H1 (cell line): ENCODE measurements around the gene PGAM1. TPM values are rescaled to one million over a fixed set of nuclear protein-coding genes. Genes with fewer than 3 reads are reported as not detected.

Experiments used
- CTCF ChIA-PET: fragments of 300-600 bp; sonication (Branson Sonifier 250); formaldehyde crosslinking; loops from one replicate; lab custom pipeline; 2021; ENCODE audit not compliant: partially characterized antibody; lab: Charles Lee
- POLR2A ChIA-PET: fragments of 300-600 bp; sonication (Branson Sonifier 250); formaldehyde crosslinking; loops from one replicate; lab custom pipeline; 2021; ENCODE audit warnings: inconsistent platforms; ENCODE audit not compliant: partially characterized antibody; lab: Charles Lee
- DNase-seq, 2 experiments: peaks; one replicate each; pipeline versions ENCODE4 v3.0.0 to v3.0.0-alpha.2; 2010 to 2022; ENCODE audit warnings: low spot score in 2 of 2, low read depth in 1 of 2, mixed read lengths in 1 of 2
- FAIRE-seq: peaks from 2 replicates; lab custom pipeline; 2011; peaks lifted over from hg19 to GRCh38; lab: Jason Lieb, UNC
- H2AFZ ChIP-seq: 2 replicates; pipeline ENCODE4 v1.8.1; 2012; ENCODE audit warnings: low read length, inconsistent platforms
- H2AK5ac ChIP-seq: 2 replicates; pipeline ENCODE4 v1.6.1; 2013; ENCODE audit warnings: low read depth, low read length
- H2BK120ac ChIP-seq: replicated peaks from 2 replicates; pipeline ENCODE3; 2013; ENCODE audit warnings: low read depth, low read length, inconsistent platforms
- H2BK12ac ChIP-seq: 2 replicates; pipeline ENCODE4 v1.6.1; 2013; ENCODE audit warnings: low read depth, low read length
- H2BK15ac ChIP-seq: 2 replicates; pipeline ENCODE4 v1.6.1; 2013; ENCODE audit warnings: low read length
- H2BK20ac ChIP-seq: 2 replicates; pipeline ENCODE4 v1.6.1; 2013; ENCODE audit warnings: low read length
- H2BK5ac ChIP-seq: 2 replicates; pipeline ENCODE4 v1.6.1; 2013; ENCODE audit warnings: low read depth, low read length
- H3K14ac ChIP-seq: 2 replicates; pipeline ENCODE4 v1.6.1; 2013; ENCODE audit warnings: inconsistent platforms; ENCODE audit not compliant: insufficient read length
- H3K18ac ChIP-seq: 2 replicates; pipeline ENCODE4 v1.6.1; 2013; ENCODE audit warnings: low read length; ENCODE audit errors: extremely low read depth
- H3K23ac ChIP-seq: 2 replicates; pipeline ENCODE4 v1.6.1; 2013; ENCODE audit warnings: inconsistent platforms; ENCODE audit not compliant: insufficient read length
- H3K23me2 ChIP-seq: 2 replicates; pipeline ENCODE4 v1.6.1; 2013; ENCODE audit warnings: low read depth, low read length
- H3K27ac ChIP-seq: 2 replicates; pipeline ENCODE4 v1.6.1; 2011; ENCODE audit warnings: low read depth, low read length, inconsistent platforms
- H3K27me3 ChIP-seq, 4 experiments: replicated peaks in 1 of 4; 1 replicate in 1 of 4; 2 replicates in 3 of 4; pipeline versions ENCODE4 v1.6.1 to v1.8.1; 2011 to 2013; ENCODE audit warnings: low read length in 3 of 4, mild to moderate bottlenecking in 3 of 4, inconsistent platforms in 2 of 4, mixed read lengths in 2 of 4, moderate library complexity in 1 of 4; ENCODE audit not compliant: control insufficient read depth in 3 of 4, insufficient read depth in 3 of 4; ENCODE audit errors: extremely low read depth in 1 of 4
- H3K36me3 ChIP-seq, 4 experiments: 2 replicates each; pipeline versions ENCODE4 v1.6.1 to v1.8.1; 2011 to 2013; ENCODE audit warnings: mild to moderate bottlenecking in 4 of 4, low read length in 3 of 4, moderate library complexity in 2 of 4, control low read depth in 1 of 4, inconsistent platforms in 1 of 4; ENCODE audit not compliant: insufficient read depth in 4 of 4, control insufficient read depth in 2 of 4
- H3K4ac ChIP-seq: replicated peaks from 2 replicates; pipeline ENCODE3; 2013; ENCODE audit warnings: low read length, low read depth, mixed read lengths, inconsistent platforms; ENCODE audit not compliant: insufficient read length
- H3K4me1 ChIP-seq, 4 experiments: replicated peaks in 1 of 4; 1 replicate in 1 of 4; 2 replicates in 3 of 4; pipeline versions ENCODE4 v1.6.1 to v1.8.1; 2011 to 2013; ENCODE audit warnings: low read length in 3 of 4, inconsistent platforms in 2 of 4, mixed read lengths in 1 of 4; ENCODE audit not compliant: insufficient read depth in 4 of 4, control insufficient read depth in 3 of 4
- H3K4me2 ChIP-seq, 2 experiments: 2 replicates each; pipeline versions ENCODE4 v1.6.1 to v1.8.1; 2011 to 2013; ENCODE audit warnings: low read depth in 2 of 2, low read length in 2 of 2, control low read depth in 1 of 2, inconsistent platforms in 1 of 2, mild to moderate bottlenecking in 1 of 2; ENCODE audit not compliant: insufficient read depth in 1 of 2
- H3K4me3 ChIP-seq, 4 experiments: fragments of 200-600, 300-600 bp in 1 of 4; sonication (generic), shearing (Covaris generic), sonication (Bioruptor Twin) in 1 of 4; 2 replicates each; pipeline versions ENCODE4 v1.5.1 to v1.8.1; 2011 to 2016; ENCODE audit warnings: low read length in 4 of 4, low read depth in 3 of 4, control low read depth in 2 of 4, inconsistent platforms in 2 of 4, mild to moderate bottlenecking in 2 of 4, mixed read lengths in 1 of 4, moderate library complexity in 1 of 4; ENCODE audit not compliant: insufficient read depth in 2 of 4; ENCODE audit errors: extremely low read depth in 1 of 4
- H3K56ac ChIP-seq: replicated peaks from 2 replicates; pipeline ENCODE3; 2013; ENCODE audit warnings: low read depth, mild to moderate bottlenecking, mixed read lengths, low read length, inconsistent platforms; ENCODE audit not compliant: insufficient read length
- H3K79me1 ChIP-seq: 2 replicates; pipeline ENCODE4 v1.6.1; 2013; ENCODE audit warnings: low read depth, low read length, control low read depth
- H3K79me2 ChIP-seq, 2 experiments: 2 replicates each; pipeline versions ENCODE4 v1.6.1 to v1.8.1; 2012 to 2013; ENCODE audit warnings: low read length in 2 of 2, mild to moderate bottlenecking in 2 of 2, inconsistent platforms in 1 of 2; ENCODE audit not compliant: insufficient read depth in 2 of 2, control insufficient read depth in 1 of 2
- H3K9ac ChIP-seq, 4 experiments: replicated peaks in 1 of 4; 1 replicate in 1 of 4; 2 replicates in 3 of 4; pipeline versions ENCODE4 v1.6.1 to v1.8.1; 2011 to 2013; ENCODE audit warnings: low read depth in 3 of 4, low read length in 3 of 4, control low read depth in 2 of 4, mild to moderate bottlenecking in 2 of 4, moderate library complexity in 2 of 4, inconsistent platforms in 1 of 4; ENCODE audit errors: extremely low read depth in 1 of 4
- H3K9me3 ChIP-seq, 2 experiments: 2 replicates each; pipeline versions ENCODE4 v1.6.1 to v1.8.1; 2012 to 2013; ENCODE audit warnings: mild to moderate bottlenecking in 2 of 2, moderate library complexity in 2 of 2, control low read depth in 1 of 2, inconsistent platforms in 1 of 2, low read depth in 1 of 2, low read length in 1 of 2, mixed read lengths in 1 of 2; ENCODE audit not compliant: insufficient read depth in 2 of 2
- H4K20me1 ChIP-seq, 2 experiments: replicated peaks in 1 of 2; 2 replicates each; pipeline versions ENCODE3 to v1.8.1; 2011 to 2013; ENCODE audit warnings: inconsistent platforms in 2 of 2, low read length in 2 of 2, mild to moderate bottlenecking in 1 of 2; ENCODE audit not compliant: insufficient read depth in 2 of 2, control insufficient read depth in 1 of 2
- H4K5ac ChIP-seq: 2 replicates; pipeline ENCODE4 v1.6.1; 2013; ENCODE audit warnings: low read length, low read depth, mixed read lengths, inconsistent platforms; ENCODE audit not compliant: insufficient read length
- H4K8ac ChIP-seq: 2 replicates; pipeline ENCODE4 v1.8.0; 2013; ENCODE audit warnings: mild to moderate bottlenecking, moderate library complexity, low read length, inconsistent platforms; ENCODE audit not compliant: insufficient read depth; ENCODE audit errors: extremely low read depth
- H4K91ac ChIP-seq: replicated peaks from 2 replicates; pipeline ENCODE3; 2013; ENCODE audit warnings: low read length, mixed read lengths, inconsistent platforms; ENCODE audit not compliant: insufficient read length
- ATF3 ChIP-seq: IDR thresholded peaks from 2 replicates; pipeline ENCODE4 v1.6.1; 2011; ENCODE audit warnings: low read depth, mild to moderate bottlenecking, low read length; ENCODE audit not compliant: insufficient read depth
- BCL11A ChIP-seq, 2 experiments: IDR thresholded peaks; one replicate each; pipeline ENCODE4 v1.6.1; 2011; ENCODE audit warnings: low read depth in 2 of 2, low read length in 2 of 2, mild to moderate bottlenecking in 2 of 2
- BRCA1 ChIP-seq: IDR thresholded peaks from 2 replicates; pipeline ENCODE4 v1.6.1; 2012; ENCODE audit warnings: low read depth, low read length, improper control_type of control experiment
- CTCF ChIP-seq, 3 experiments: IDR thresholded peaks; 1 replicate in 2 of 3; 2 replicates in 1 of 3; pipeline versions ENCODE4 v1.5.1 to v1.6.1; 2011; ENCODE audit warnings: low read length in 3 of 3, mild to moderate bottlenecking in 3 of 3, inconsistent platforms in 2 of 3, low read depth in 1 of 3, moderate library complexity in 1 of 3; ENCODE audit not compliant: insufficient read depth in 1 of 3; ENCODE audit errors: control extremely low read depth in 1 of 3
- E2F6 ChIP-seq: IDR thresholded peaks from 2 replicates; pipeline ENCODE4 v1.6.1; 2012; ENCODE audit warnings: inconsistent platforms
- GABPA ChIP-seq: IDR thresholded peaks from 2 replicates; pipeline ENCODE4 v1.6.1; 2011; ENCODE audit warnings: mild to moderate bottlenecking, low read length, moderate library complexity, borderline replicate concordance; ENCODE audit not compliant: insufficient read depth
- TAF1 ChIP-seq: IDR thresholded peaks from 2 replicates; pipeline ENCODE4 v1.6.1; 2011; ENCODE audit warnings: mild to moderate bottlenecking, low read depth, low read length
- TEAD4 ChIP-seq: IDR thresholded peaks from 2 replicates; pipeline ENCODE4 v1.6.1; 2012; ENCODE audit warnings: low read depth, low read length, inconsistent platforms, mixed read lengths
- WGBS, 2 experiments: shearing (Covaris generic) in 1 of 2; methylation state at CpG; one replicate each; pipeline versions ENCODE4 v1.1.6 to v1.1.7; 2013 to 2015; ENCODE audit warnings: low lambda C conversion rate in 2 of 2, mixed read lengths in 2 of 2, inconsistent platforms in 1 of 2, low coverage in 1 of 2, missing lambda C conversion rate in 1 of 2; ENCODE audit not compliant: insufficient replicate concordance in 2 of 2, insufficient coverage in 1 of 2, insufficient read length in 1 of 2; ENCODE audit errors: extremely low coverage in 1 of 2, missing lambda C conversion rate in 1 of 2; 5-methylcytosine and 5-hydroxymethylcytosine counted together
- polyA plus RNA-seq, 7 experiments: library from polyadenylated mRNA; depleted of rRNA in 3 of 7; stranded (reverse) in 5 of 7; unstranded in 2 of 7; fragments of >200 nt in 5 of 7; fragments of 200-250 nt in 2 of 7; gene quantifications; 1 replicate in 5 of 7; 2 replicates in 1 of 7; 4 replicates in 1 of 7; pipeline versions ENCODE4 v1.2.1 to v1.2.3, GENCODE V29; 2011 to 2013; ENCODE audit warnings: missing spikeins in 2 of 7, mixed read lengths in 2 of 7
- total RNA-seq: library from RNA; stranded (reverse); fragmentation: NEBNext Ultra II Directional; extraction: Animal tissue kit (Norgen Biotek cat#: 25700); gene quantifications from 2 replicates; pipeline ENCODE4 v1.2.1, GENCODE V29; 2021

The PGAM1 gene
- total and polyA plus RNA-seq, 2 of the 8 experiments (the other 6 are each of a cell fraction or from before 2014, with no cell fraction given): 791 to 799 TPM

- Histone ChIP-seq H3K23me2 (peaks cover 2% of the 10 kb centered on the region; the same call in 1 of the 2 replicates), H3K18ac (no peak overlapping the region), H3K4me2 (no peak overlapping the region), H4K20me1 (no peaks in the 10 kb centered on the region), H3K27ac (no peak overlapping the region), H3K79me2 (no peaks in the 10 kb centered on the region), H3K36me3 (no peaks in the 10 kb centered on the region), H2BK20ac (no peak overlapping the region), H3K27me3 (no peaks in the 10 kb centered on the region), H2BK5ac (no peak overlapping the region), H2BK15ac (0 out of 2 replicates have a peak overlapping the region, but pooled peaks have one; percentile 10), H2AFZ (no peak overlapping the region; the same call in 1 of the 2 replicates), H2AK5ac (no peak overlapping the region), H3K23ac (no peak overlapping the region), H2BK12ac (no peak overlapping the region), H3K56ac (no peak overlapping the region), H4K5ac (no peak overlapping the region), H3K14ac (no peak overlapping the region), H3K4me3 (no peak overlapping the region), H4K8ac (no peak overlapping the region), H3K4me1 (no peaks in the 10 kb centered on the region), H3K4ac (no peak overlapping the region), H3K9ac (peak overlapping the region in 1 of 4 experiments; percentile 33; a peak in 2 of 7 replicates), H3K79me1 (no peaks in the 10 kb centered on the region; the same call in 1 of the 2 replicates), H3K9me3 (no peaks in the 10 kb centered on the region), H4K91ac (no peak overlapping the region), H2BK120ac (no peak overlapping the region)
- DNase-seq: no peak
- POLR2A ChIA-PET: interaction anchor here (0.6 to 3.2 kb wide), 3 partner anchors 9 to 25 kb away, joined by 3 to 13 read pairs (median 3); no protein-coding TSS in a partner anchor
- 90% methylated on average over 10 of the region's 10 CpGs; no CpG with 5 or more reads in 1 of the 2 experiments for WGBS, 2 experiments
- CTCF ChIA-PET: interaction anchor here (0.6 to 9.8 kb wide), 17 partner anchors 13 to 1410 kb away, joined by 3 to 128 read pairs (median 4); partner anchors contain the start of genes EXOSC1, PGAM1 and ZDHHC16
- no peak for TF ChIP-seq ATF3
- no peak for TF ChIP-seq BRCA1
- TF ChIP-seq TEAD4: no peak
- no peak for TF ChIP-seq GABPA
- no peak for TF ChIP-seq E2F6
- no peak for TF ChIP-seq TAF1
- no peak for TF ChIP-seq CTCF (IDR thresholded peaks at IDR 0.05; ENCODE audit: control extremely low read depth in 1 of 3, insufficient read depth in 1 of 3, low read depth in 1 of 3, low read length in 3 of 3)
- no peak for TF ChIP-seq BCL11A (IDR thresholded peaks at IDR 0.05; ENCODE audit: low read depth in 2 of 2, low read length in 2 of 2)
- no peak for FAIRE-seq
Observed at GRCh38 chr10:97408496-97408992, 17.4 kb upstream of the PGAM1 start.
